Fibroblast of skin of left quadriceps (primary cell): ENCODE measurements around the gene CD19.
"Not testable (repeated sequence)": the region's sequence is repeated elsewhere in the genome, so short reads cannot be mapped to it uniquely, and the experiment has no call there.

Source experiments
- DNase-seq, 2 experiments: peaks; one replicate each; pipeline ENCODE4 v3.0.0-alpha.2; 2013; ENCODE audit warnings: low read depth in 2 of 2

CD19 gene

GRCh38 chr16:28931801-28932225 is at the start of gene CD19:
Gene CD19, plus strand, starts transcription at chr16:28931971. Its CDS starts 30 bp downstream, at chr16:28932001.
- no peak for DNase-seq

GRCh38 chr16:28882551-28883160 is 49.1 kb upstream of the CD19 start:
- DNase-seq = no peak

GRCh38 chr16:28883221-28883996 is 48.4 kb upstream of the CD19 start:
- DNase-seq = no peak

GRCh38 chr16:28884045-28884444 is 47.7 kb upstream of the CD19 start:
- no peak for DNase-seq

GRCh38 chr16:28886945-28887344 is 44.8 kb upstream of the CD19 start:
- DNase-seq = no peak

- not testable (repeated sequence) for DNase-seq
Observed at GRCh38 chr16:28890355-28890754, 41.4 kb upstream of the CD19 start.

GRCh38 chr16:28891964-28892890 is 39.5 kb upstream of the CD19 start:
- no peak for DNase-seq

- DNase-seq = no peak
Observed at GRCh38 chr16:28893291-28893690, 38.5 kb upstream of the CD19 start.

GRCh38 chr16:28895609-28896008 is 36.2 kb upstream of the CD19 start:
- DNase-seq = no peak

- no peak for DNase-seq
Observed at GRCh38 chr16:28897826-28898225, 33.9 kb upstream of the CD19 start.

- DNase-seq = no peak
Observed at GRCh38 chr16:28898266-28898665, 33.5 kb upstream of the CD19 start.

GRCh38 chr16:28898942-28899341 is 32.8 kb upstream of the CD19 start:
- DNase-seq = no peak

GRCh38 chr16:28899882-28900590 is 31.7 kb upstream of the CD19 start:
- DNase-seq = no peak

GRCh38 chr16:28900601-28901000 is 31.2 kb upstream of the CD19 start:
- DNase-seq = no peak

- no peak for DNase-seq
Observed at GRCh38 chr16:28901862-28902261, 29.9 kb upstream of the CD19 start.

- no peak for DNase-seq
Observed at GRCh38 chr16:28902909-28903308, 28.9 kb upstream of the CD19 start.

GRCh38 chr16:28903344-28904042 is 28.3 kb upstream of the CD19 start:
- no peak for DNase-seq

GRCh38 chr16:28904363-28904762 is 27.4 kb upstream of the CD19 start:
- DNase-seq = no peak

GRCh38 chr16:28904828-28905227 is 26.9 kb upstream of the CD19 start:
- no peak for DNase-seq

- no peak for DNase-seq
Observed at GRCh38 chr16:28905229-28905754, 26.5 kb upstream of the CD19 start.
